Measurements from ENCODE around the gene GBGT1.
"Not testable (repeated sequence)": the region's sequence is repeated elsewhere in the genome, so short reads cannot be mapped to it uniquely, and the experiment has no call there.

The GBGT1 gene

GRCh38 chr9:133163504-133164172, at the start of gene GBGT1:
TSS of gene GBGT1 (minus strand) at chr9:133163914. CDS start at chr9:133162412, 1,502 bp downstream.
- DNase-seq, result no peak

- no peak for DNase-seq
Observed at GRCh38 chr9:133210609-133211008, 46.9 kb upstream of the GBGT1 start.

GRCh38 chr9:133210202-133210532, 46.5 kb upstream of the GBGT1 start:
- DNase-seq, result no peak

- DNase-seq, result not testable (repeated sequence)
Observed at GRCh38 chr9:133209327-133210201, 45.9 kb upstream of the GBGT1 start.

GRCh38 chr9:133208880-133209300, 45.2 kb upstream of the GBGT1 start, which contains the start of gene OBP2B:
TSS of gene OBP2B (minus strand) at chr9:133209250. CDS start at chr9:133209199, 51 bp downstream.
- not testable (repeated sequence) for DNase-seq

GRCh38 chr9:133208171-133208879, 44.6 kb upstream of the GBGT1 start:
- DNase-seq, result not testable (repeated sequence)

- no peak for DNase-seq
Observed at GRCh38 chr9:133207540-133208170, 43.9 kb upstream of the GBGT1 start.

- DNase-seq, result no peak
Observed at GRCh38 chr9:133207021-133207531, 43.4 kb upstream of the GBGT1 start.

- DNase-seq, result no peak
Observed at GRCh38 chr9:133205996-133206931, 42.5 kb upstream of the GBGT1 start.

- DNase-seq, result not testable (repeated sequence)
Observed at GRCh38 chr9:133205481-133205887, 41.8 kb upstream of the GBGT1 start.

GRCh38 chr9:133204993-133205336, 41.3 kb upstream of the GBGT1 start:
- DNase-seq, result no peak

- DNase-seq, result no peak
Observed at GRCh38 chr9:133204335-133204992, 40.8 kb upstream of the GBGT1 start.

GRCh38 chr9:133203506-133204075, 39.9 kb upstream of the GBGT1 start:
- DNase-seq, result no peak

- DNase-seq, result no peak
Observed at GRCh38 chr9:133202688-133203453, 39.2 kb upstream of the GBGT1 start.

- no peak for DNase-seq
Observed at GRCh38 chr9:133202145-133202513, 38.4 kb upstream of the GBGT1 start.

GRCh38 chr9:133201424-133202144, 37.9 kb upstream of the GBGT1 start:
- no peak for DNase-seq

- DNase-seq, result no peak
Observed at GRCh38 chr9:133200631-133201030, 36.9 kb upstream of the GBGT1 start.

- no peak for DNase-seq
Observed at GRCh38 chr9:133199648-133200321, 36.1 kb upstream of the GBGT1 start.

- no peak for DNase-seq
Observed at GRCh38 chr9:133195029-133195428, 31.3 kb upstream of the GBGT1 start.
